Lower leg skin (tissue), 3 donors: ENCODE results near the gene OSTF1.

ENCODE experiments used
- POLR2A ChIP-seq, 2 donors: fragments of 450-650 bp; IDR thresholded peaks; one replicate each; pipeline ENCODE4 v1.6.1; 2016 to 2017; ENCODE audit warnings: antibody characterized with exemption in 2 of 2, mild to moderate bottlenecking in 1 of 2, moderate library complexity in 1 of 2
- TF ChIP-seq, protein P1 (sequence below), 3 donors: fragments of 450-650 bp; IDR thresholded peaks; one replicate each; pipeline ENCODE4 v1.5.1; 2016; ENCODE audit warnings: antibody characterized with exemption in 3 of 3, mild to moderate bottlenecking in 3 of 3, moderate library complexity in 2 of 3

- TF ChIP-seq, protein P1, sequence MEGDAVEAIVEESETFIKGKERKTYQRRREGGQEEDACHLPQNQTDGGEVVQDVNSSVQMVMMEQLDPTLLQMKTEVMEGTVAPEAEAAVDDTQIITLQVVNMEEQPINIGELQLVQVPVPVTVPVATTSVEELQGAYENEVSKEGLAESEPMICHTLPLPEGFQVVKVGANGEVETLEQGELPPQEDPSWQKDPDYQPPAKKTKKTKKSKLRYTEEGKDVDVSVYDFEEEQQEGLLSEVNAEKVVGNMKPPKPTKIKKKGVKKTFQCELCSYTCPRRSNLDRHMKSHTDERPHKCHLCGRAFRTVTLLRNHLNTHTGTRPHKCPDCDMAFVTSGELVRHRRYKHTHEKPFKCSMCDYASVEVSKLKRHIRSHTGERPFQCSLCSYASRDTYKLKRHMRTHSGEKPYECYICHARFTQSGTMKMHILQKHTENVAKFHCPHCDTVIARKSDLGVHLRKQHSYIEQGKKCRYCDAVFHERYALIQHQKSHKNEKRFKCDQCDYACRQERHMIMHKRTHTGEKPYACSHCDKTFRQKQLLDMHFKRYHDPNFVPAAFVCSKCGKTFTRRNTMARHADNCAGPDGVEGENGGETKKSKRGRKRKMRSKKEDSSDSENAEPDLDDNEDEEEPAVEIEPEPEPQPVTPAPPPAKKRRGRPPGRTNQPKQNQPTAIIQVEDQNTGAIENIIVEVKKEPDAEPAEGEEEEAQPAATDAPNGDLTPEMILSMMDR (IDR thresholded peaks at IDR 0.05): no peak
- TF ChIP-seq POLR2A (IDR thresholded peaks at IDR 0.05): no peak
Measured at GRCh38 chr9:75053869-75054268, 34.4 kb upstream of the OSTF1 start.
